Activated naive CD4-positive, alpha-beta T cell treated with anti-CD3 and anti-CD28 coated beads, Interleukin-2, amount 50 U/mL, for 16 hours (primary cell): ENCODE results near the gene CLEC1A.

Experiments used
- DNase-seq: peaks from one replicate; pipeline ENCODE4 v3.0.0-alpha.2; 2020

Gene CLEC1A

GRCh38 chr12:10098791-10099190 is at the start of gene CLEC1A:
CLEC1A (minus strand) TSS chr12:10098985; CDS start chr12:10098922, 63 bp downstream.
- no peak for DNase-seq

GRCh38 chr12:10147714-10148403 is 49.1 kb upstream of the CLEC1A start:
- no peak for DNase-seq

GRCh38 chr12:10142976-10143589 is 44.3 kb upstream of the CLEC1A start:
- no peak for DNase-seq

- DNase-seq, result peak; percentile 37
These were observed 41.2 kb upstream of the CLEC1A start for GRCh38 chr12:10140001-10140400.

DNA sequence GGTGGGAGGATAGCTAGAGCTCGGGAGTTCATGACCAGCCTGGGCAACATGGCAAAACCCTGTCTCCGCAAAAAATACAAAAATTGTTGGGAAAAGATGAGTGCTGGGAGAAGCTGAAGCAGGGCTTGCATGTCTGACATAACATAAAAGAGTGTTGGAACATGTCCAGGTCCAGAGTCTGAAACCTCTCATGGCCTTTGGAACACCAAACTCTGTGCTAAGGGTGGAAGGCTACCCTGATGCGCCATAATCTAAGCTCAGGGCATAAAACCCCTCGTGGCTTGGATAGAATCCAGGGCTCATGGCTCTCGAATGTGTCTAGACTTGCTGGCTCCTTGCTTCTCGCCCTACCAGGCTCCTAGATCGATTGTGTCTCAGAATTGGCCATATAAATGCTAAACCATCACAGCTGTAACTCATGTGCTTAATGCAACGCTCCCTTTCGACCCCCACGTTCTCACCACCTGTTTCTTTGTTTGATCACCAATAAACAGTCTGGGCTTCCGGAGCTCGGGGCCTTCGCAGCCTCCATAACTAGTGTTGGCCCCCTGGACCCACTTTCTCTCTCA is 37.9 kb upstream of the CLEC1A start:
- no peak for DNase-seq

DNA sequence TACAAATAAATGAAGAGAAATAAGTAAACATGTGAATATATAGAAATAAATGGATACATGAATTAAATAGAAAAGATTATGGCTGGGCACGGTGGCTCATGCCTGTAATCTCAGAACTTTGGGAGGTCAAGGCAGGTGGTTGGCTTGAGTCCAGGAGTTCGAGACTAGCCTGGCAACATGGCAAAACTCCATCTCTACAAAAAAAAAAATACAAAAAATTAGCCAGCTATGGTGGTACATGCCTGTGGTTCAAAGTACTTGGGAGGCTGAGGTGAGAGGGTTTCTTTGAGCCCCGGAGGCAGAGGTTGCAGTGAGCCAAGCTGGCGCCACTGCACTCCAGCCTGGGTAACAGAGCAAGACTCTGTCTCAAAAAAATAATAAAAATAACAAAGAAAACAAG is 36.3 kb upstream of the CLEC1A start:
- DNase-seq, result no peak

DNA sequence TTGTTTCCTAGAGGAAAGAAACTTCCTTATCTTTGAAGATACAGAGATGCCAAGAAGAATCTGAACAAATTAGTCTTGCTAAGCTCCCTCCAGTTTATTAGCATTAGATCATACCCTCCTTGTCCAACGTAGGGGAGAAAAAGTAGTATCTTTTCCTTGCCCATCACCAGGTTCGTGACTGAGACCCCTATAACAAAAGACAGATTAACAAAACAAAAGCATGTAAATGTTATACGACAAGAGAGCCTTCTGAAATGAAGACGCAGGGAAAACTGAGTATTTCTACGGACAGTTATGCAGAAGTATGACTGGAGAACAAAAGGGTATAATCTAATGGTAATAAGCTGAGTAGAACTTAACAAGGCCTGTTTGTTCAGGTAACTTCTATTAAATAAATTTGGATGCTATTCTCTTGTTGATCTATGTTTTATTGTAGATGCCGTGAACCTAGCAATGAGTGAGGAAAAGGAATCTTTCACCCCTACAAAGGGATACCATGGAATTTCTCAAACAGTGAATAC is 34.1 kb upstream of the CLEC1A start:
- DNase-seq, result no peak

DNA sequence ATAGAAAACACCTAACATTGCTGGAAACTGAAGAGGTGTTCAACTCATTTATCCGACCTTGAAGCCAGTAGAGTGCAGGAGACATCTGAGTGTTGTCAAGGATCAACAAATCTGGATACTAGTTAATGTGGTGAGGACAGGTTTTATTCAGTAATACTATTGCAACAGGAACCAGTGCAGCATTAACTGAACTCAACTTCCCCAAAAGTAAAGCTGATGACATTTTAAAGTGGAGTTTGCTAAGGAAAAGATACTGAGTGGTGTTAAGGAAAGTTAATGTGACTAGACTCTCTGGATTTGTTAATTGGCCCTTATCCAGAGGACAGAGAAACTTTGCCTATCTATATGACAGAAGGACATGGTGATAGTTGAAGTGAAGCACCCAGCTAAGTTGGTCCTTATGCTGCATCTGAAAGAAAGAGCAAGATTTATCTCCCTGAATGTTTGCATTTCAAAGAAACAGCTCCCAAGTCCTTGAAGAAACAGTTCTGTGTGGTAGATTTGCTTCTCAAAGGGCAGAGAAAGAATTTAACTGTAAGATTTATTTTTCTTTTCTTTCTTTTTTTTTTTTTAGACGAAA is 32.4 kb upstream of the CLEC1A start:
- DNase-seq, result no peak

GRCh38 chr12:10130042-10130441 is 31.3 kb upstream of the CLEC1A start, which contains the start of gene CLEC7A:
CLEC7A (minus strand) TSS chr12:10130199; CDS start chr12:10130082, 117 bp downstream.
- no peak for DNase-seq

DNA sequence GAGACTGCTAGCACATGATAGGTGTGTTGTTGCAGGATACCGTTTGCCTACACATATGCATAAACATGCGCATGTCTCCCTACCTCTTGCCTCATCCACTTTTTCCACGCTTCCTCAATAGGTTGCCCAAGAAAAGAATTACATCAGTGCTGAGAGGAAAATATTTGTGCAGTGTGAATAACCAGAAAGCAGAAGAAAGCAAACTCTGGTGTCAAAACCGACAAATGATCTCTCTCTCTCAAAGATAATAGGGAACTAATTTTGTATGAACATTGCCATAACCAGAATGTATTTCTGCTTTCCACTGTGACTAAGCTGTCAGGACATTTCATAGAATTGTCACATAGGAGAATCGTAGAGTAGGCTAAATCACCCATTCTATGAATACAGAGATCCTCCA is 29.9 kb upstream of the CLEC1A start:
- DNase-seq, result no peak

DNA sequence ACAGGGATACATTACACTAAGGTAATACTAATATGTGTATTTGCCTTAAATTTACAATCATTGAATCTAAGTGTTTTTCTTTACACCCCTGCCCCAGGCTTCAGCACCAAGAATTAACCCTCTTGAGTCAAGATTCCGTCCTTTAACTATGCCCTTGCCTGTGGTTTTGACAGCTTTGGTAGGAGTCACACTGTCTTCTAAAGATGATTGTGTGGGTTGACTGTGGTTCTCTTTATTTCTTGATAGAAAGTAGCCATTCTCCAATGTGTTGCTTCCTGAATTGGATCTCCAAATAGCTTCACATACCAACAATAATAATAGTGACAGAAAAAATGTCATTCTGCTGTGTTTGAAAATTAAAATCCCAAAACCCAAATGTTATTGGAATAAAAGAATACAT is 27.6 kb upstream of the CLEC1A start:
- DNase-seq, result no peak

DNA sequence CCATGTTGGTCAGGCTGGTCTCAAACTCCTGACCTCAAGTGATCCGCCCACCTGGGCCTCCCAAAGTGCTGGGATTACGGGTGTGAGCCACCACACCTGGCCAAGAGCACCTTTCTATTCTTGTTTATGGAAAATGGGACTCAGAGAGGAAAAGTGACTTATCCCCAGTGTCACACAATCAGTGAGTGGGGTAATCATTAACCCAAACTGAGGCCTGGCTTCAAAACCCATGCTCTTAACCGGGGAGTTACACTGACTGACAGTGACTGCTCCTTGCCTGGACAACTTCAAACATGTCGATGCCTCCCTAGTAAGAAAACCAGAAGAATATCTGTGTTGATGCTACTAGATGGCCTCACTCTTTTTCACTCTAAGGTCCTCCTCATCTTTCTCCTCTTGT is 23.9 kb upstream of the CLEC1A start:
- DNase-seq, result no peak

DNA sequence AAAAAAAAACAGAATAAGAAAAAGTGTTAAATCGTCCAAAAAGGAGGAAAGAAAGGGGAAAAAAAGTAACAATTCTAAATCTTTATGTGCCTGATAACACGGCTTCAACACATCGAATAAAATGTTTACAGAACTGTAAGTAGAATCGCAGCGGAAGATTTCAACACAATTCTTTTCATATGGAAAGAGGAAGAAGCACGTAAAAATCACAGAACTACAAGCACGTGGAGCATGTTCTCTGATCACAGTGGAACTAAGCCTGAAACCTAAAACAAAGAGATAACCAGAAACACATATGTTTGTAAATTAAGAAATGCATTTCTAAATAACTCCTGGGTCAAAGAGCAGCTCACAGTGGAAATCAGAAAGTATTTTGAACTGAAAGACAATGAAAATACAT is 22.5 kb upstream of the CLEC1A start:
- no peak for DNase-seq

GRCh38 chr12:10119066-10119465 is 20.3 kb upstream of the CLEC1A start:
- no peak for DNase-seq

DNA sequence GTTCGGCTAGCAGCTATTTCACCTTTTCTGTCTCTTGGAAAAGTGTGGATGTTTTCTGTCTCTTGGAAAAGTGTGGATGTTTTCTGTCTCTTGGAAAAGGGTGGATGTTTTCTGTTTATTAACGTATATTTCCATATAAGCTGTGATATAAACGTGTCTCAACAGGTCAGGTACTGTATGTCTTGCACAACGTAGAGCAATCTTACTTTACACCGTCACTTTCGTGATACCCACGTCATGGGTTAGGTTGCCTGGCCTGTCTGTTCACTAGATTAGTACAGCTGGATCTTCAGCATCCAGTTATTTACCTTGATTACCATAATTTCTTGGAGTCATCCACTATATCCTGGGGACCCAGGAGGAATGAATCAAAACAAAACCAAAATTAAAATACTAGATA is 17.1 kb upstream of the CLEC1A start:
- DNase-seq, result no peak

DNA sequence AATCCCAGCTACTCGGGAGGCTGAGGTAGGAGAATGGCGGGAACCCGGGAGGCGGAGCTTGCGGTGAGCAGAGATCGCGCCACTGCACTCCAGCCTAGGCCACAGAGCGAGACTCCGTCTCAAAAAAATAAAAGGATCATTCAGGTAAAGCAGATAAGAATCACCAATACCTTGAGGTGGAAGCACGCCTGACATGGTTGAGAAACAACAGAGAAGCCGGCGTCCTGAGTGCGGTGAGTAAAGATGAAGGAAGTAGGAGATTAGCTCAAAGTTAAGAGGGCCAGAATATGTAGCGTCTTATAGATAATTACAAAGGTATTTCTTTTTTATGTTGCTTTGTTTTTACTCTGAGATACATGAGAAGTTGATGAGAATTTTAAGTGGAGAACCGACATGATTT is 16.5 kb upstream of the CLEC1A start:
- no peak for DNase-seq

GRCh38 chr12:10113920-10114319 is 15.1 kb upstream of the CLEC1A start:
- no peak for DNase-seq

GRCh38 chr12:10113075-10113474 is 14.3 kb upstream of the CLEC1A start:
- no peak for DNase-seq

GRCh38 chr12:10111451-10111850 is 12.7 kb upstream of the CLEC1A start:
- no peak for DNase-seq

GRCh38 chr12:10110256-10110844 is 11.6 kb upstream of the CLEC1A start:
- DNase-seq, result no peak

DNA sequence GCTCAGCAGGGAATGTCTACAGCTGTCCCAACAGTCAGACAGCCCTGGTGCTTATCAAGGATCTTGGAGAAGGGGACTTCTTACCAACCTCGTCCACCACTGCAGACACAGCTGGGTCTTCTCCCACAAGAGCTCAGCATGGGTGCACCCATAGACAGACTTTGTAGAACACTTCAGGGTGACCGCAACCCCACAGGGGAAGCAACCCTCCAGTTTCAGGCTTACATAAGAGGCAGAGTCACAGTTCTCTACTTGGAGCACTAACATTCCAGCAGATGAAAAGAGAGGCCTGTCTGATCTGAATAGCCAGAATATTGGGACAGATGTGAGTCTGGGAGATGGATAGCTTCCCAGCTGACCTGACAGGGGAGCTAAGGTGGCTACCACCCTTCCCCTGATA is 3.5 kb upstream of the CLEC1A start:
- DNase-seq, result no peak

DNA sequence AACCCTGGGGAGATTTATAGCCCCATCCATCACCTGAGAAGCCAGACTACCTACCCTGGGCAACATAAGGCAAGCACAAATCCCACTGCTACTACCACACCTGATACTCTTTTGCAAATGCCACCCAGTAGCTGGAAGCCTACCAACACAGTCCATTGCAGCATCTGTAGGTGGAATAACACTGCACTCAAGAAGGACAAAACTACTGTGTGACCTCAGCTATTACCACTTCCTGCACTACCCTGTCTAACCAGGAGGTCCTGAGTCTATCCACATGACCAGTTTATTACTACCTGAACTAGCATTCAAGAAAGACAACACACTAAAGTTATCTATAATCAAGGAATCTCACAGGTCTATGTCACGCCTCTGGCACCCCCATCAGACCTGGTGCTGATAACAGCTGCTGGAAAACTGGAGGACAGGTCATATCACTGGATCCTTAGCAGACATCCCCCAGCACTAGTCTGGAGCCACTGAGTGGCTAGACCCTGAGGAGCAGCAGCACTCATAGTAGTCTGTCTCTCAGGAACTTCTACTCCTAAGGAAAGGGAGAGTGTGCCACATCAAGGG is 2.9 kb upstream of the CLEC1A start:
- no peak for DNase-seq

DNA sequence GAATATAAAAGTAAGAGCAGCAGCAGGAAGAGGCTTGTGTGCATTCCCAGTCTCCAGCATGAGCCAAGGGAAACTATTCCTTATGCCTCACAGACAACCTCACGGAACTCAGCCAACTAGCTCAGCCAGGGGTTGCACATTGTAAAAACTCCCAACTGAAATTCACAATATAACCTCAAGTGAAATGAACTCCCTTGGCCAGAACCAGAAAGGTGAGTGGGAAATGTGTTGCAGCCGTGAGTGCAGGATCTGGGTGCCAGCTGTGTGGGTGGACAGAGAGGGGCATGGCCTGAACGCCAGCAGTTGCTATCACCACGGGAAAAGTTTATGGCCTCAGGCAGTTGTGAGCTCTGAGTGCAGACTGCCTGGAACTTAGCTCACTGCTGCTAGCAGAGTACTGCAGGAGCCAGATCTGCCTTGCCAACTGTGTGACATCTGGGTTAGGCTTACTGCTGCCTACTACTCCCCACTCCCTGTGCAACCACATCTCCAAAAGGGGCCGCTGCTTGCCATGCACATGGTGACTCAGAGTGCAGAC is 2.3 kb upstream of the CLEC1A start:
- no peak for DNase-seq
